H7 (cell line): ENCODE data around the gene CUL2. TPM values are rescaled to one million over a fixed set of nuclear protein-coding genes. Genes with fewer than 3 reads are reported as not detected.
A peak's percentile ranks its signal among the peaks of the same experiment; 100 is the strongest.
"Not testable (repeated sequence)": the region's sequence is repeated elsewhere in the genome, so short reads cannot be mapped to it uniquely, and the experiment has no call there.

Source experiments
- DNase-seq: peaks from one replicate; pipeline ENCODE4 v3.0.0; 2012
- H3K27me3 ChIP-seq: 2 replicates; pipeline ENCODE4 v1.6.0; 2011; ENCODE audit warnings: mild to moderate bottlenecking, low read length; ENCODE audit not compliant: control insufficient read depth, insufficient read depth
- H3K36me3 ChIP-seq: replicated peaks from 2 replicates; pipeline ENCODE4 v1.5.1; 2011; ENCODE audit warnings: low read length; ENCODE audit not compliant: control insufficient read depth, insufficient read depth
- H3K4me3 ChIP-seq: 2 replicates; pipeline ENCODE4 v1.5.1; 2011; ENCODE audit warnings: low read depth, mild to moderate bottlenecking, control low read depth, low read length, moderate library complexity; ENCODE audit not compliant: insufficient read depth
- total RNA-seq: library from RNA; depleted of rRNA; stranded (reverse); fragments of >200 nt; shearing (Covaris generic); gene quantifications from 2 replicates; pipeline ENCODE4 v1.2.3, GENCODE V29; 2014; rRNA removed

CUL2 gene
- total RNA-seq, 1 experiment from 2014 or later: 27.1 TPM

DNA sequence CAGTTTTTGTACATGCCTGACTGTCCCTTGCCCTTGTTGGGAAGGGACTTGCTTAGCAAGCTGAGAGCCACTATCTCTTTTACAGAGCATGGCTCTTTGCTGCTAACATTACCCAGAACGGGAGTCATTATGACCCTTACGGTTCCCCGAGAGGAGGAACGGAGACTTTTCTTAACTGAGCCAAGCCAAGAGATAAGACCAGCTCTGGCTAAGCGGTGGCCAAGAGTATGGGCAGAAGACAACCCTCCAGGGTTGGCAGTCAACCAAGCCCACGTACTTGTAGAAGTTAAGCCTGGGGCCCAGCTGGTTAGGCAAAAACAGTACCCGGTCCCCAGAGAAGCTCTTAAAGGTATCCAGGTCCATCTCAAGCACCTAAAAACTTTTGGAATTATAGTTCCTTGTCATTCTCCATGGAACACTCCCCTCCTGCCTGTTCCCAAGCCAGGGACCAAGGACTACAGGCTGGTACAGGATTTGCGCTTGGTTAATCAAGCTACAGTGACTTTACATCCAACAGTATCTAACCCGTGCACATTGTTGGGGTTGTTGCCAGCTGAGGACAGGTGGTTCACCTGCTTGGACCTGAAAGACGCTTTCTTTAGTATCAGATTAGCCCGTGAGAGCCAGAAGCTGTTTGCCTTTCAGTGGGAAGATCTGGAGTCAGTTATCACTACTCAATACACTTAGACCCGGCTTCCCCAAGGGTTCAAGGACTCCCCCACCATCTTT, 118.4 kb downstream of the CUL2 start:
- H3K36me3 ChIP-seq, DNase-seq, H3K27me3 ChIP-seq, H3K4me3 ChIP-seq: not testable (repeated sequence)

DNA sequence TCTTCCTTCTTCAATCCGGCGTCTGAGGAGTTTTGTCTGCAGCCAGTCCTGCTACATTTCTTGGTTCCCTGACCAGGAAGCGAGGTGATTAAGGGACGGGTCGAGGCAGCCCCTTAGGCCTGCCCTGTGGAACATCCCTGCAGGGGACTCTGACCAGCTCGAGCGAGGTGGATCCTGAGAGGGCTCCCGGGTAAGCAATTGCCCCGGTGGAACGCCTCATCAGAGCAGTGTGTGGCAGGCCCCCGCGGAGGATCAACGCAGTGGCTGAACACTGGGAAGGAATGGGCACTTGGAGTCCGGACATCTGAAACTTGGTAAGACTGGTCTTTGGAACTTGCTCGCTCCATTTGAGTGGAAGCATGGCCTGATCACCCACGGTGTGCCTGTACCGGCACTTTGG, 121.0 kb downstream of the CUL2 start:
- Histone ChIP-seq H3K27me3 (no peaks in the 10 kb centered on the region), H3K36me3 (no peaks in the 10 kb centered on the region), H3K4me3 (no peak overlapping the region)
- no peak for DNase-seq

DNA sequence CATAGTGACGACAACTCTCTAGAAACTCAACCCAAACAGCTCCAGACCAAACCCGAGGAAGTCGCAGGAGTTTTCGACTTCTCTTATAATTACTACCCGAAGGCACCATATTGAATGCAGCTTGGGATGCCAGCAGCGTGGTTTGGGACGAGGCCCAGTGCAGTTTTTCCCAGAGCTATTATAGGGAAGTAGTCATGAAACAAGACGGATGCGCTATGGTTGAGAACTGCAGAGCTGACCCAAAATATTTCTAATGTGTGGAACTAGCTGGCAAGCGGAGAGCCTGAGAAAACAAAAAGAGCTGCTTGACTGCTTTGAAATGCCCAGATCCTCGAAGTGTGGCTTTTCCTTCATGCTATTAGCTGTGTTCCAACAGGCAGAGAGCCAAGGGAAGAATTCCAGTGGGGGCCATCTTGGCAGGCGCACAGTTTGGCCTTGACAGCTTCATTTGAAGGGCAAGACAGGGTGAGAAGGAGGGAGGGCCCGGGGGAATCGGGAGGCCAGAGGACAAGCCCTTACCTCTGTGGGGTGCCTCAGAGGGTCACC, 122.7 kb downstream of the CUL2 start:
- no peaks in the 10 kb centered on the region for H3K36me3 ChIP-seq
- no peak overlapping the region for H3K4me3 ChIP-seq
- DNase-seq: no peak

DNA sequence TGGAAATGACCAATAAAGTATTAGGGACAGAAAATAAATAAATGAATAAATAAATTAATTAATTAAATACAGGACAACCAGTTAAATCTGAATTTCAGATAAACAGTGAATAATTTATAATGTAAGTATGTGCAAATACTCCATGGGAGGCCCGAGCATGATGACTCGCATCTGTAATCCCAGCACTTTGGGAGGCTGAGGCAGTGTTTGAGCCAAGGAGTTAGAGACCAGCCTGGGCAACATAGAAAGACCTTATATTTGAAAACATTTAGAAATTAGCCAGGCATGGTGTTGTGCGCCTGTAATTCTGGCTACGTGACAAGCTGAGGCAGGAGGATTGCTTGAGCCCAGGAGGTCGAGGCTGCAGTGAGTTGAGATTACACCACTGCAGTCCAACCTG, 123.7 kb downstream of the CUL2 start:
- H3K36me3 ChIP-seq: no peaks in the 10 kb centered on the region
- no peak for DNase-seq
- no peak overlapping the region for H3K4me3 ChIP-seq
- H3K27me3 ChIP-seq: no peaks in the 10 kb centered on the region

More for the DNA sequence above, 122.7 kb downstream of the CUL2 start:
- no peaks in the 10 kb centered on the region for H3K27me3 ChIP-seq

DNA sequence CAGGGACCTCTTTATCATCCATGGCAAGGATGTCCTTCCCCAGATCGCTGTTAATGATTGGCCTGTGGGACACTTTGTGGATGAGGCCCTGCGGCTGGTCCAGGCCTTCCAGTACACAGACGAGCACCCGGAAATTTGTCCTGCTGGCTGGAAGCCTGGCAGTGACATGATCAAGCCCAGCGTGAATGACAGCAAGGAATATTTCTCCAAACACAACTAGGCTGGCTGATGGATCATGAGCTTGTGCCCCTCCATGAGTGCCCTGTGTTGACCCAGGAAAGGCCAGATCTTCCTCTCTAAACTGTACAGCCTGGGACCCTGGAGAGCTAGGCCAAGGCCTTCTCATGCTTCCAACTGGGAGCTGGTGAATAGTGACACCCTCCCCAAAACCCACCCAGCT, 124.1 kb downstream of the CUL2 start:
- H3K27me3 ChIP-seq: no peaks in the 10 kb centered on the region
- no peak overlapping the region for H3K4me3 ChIP-seq
- no peak for DNase-seq
- H3K36me3 ChIP-seq: no peaks in the 10 kb centered on the region

DNA sequence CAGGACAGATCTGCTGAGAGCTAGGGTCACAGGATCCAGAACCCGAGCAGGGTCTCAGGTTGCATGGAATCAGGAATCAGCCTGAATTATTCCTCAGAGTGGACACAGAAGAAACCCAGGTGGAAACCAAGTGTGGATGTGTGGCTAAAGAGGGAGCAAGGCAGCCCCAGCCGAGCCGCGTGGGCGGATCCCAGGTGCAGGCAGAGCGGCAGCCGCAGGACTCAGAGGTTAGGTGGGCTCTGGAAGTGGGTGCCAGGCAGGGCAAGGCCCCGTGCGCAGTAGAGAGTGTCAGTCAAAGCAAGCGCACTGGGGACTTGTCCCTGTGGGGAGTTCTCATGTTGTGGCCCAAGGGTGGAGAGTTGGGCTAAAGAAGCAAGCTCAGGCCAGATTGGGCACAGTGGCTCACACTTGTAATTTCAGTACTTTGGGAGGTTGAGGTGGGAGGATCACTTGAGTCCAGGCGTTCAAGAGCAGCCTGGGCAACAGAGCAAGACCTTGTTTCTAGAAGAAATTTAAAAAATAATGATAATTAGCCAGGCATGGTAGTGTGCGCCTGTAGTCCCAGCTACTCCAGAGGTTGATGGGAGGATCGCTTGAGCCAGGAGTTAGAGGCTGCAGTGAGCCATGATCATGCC, 125.9 kb downstream of the CUL2 start:
- H3K36me3 ChIP-seq: no peaks in the 10 kb centered on the region
- no peak for DNase-seq
- H3K4me3 ChIP-seq: no peak overlapping the region
- no peaks in the 10 kb centered on the region for H3K27me3 ChIP-seq

DNA sequence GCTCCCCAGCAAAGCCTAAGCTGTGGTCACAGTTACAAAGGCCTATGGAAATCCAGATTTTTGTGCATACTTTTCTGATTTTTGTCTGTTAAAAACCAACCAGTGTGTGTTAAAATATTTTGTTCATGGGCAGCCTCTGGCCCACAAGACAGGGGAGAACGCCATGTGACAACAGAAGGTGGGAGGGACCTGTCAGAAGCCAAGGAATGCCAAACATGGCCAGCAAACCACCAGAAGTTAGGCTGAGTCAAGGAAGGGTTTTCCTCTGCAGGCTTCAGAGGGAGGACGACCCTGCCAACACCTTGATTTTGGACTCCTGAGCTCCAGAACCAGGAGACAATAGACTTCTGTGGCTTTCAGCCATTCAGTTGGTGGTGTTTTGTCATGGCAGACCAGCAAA, 127.3 kb downstream of the CUL2 start:
- Histone ChIP-seq H3K27me3 (no peaks in the 10 kb centered on the region), H3K36me3 (no peaks in the 10 kb centered on the region), H3K4me3 (no peak overlapping the region)
- DNase-seq: no peak

DNA sequence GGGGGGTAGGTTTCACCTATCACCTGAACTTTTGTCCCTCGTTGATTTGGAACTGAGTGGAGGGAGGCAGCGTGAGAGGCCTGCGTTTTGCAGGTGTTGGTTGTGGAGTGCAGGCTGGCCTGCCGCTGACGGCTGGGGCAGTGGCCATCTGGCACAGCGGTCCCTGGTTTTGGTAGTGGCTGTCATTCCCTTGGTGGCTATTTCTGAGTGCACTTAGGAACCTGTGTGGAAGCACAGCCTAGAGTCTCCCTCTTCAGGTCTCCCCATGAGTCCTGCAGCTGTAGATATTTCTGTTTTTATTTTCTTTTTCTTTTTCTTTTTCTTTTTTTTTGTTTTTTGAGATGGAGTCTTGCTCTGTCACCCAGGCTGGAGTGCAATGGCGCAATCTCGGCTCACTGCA, 129.2 kb downstream of the CUL2 start:
- no peaks in the 10 kb centered on the region for H3K36me3 ChIP-seq
- DNase-seq: peak; percentile 57
- H3K4me3 ChIP-seq: no peak overlapping the region
- no peaks in the 10 kb centered on the region for H3K27me3 ChIP-seq

DNA sequence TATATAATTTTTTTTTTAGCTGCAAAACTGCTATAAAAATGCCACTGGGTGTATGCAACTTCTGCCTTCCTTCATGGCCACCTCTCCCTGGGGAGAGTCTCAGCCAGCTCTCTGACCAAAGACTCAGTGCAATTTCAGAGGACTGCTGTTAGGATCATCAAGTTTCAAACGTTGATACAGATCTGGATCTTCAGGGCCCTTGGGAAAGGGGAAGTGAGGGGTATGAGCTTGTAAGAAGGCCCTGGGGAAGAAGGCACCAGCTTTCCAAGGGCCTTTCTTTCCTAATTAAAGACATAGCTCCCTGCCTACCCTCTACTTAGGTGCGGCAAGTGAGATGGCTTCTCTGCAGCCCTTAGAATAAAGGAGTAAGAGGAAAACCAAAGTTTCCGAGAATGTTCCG, 130.4 kb downstream of the CUL2 start:
- no peaks in the 10 kb centered on the region for H3K27me3 ChIP-seq
- no peaks in the 10 kb centered on the region for H3K36me3 ChIP-seq
- DNase-seq: no peak

DNA sequence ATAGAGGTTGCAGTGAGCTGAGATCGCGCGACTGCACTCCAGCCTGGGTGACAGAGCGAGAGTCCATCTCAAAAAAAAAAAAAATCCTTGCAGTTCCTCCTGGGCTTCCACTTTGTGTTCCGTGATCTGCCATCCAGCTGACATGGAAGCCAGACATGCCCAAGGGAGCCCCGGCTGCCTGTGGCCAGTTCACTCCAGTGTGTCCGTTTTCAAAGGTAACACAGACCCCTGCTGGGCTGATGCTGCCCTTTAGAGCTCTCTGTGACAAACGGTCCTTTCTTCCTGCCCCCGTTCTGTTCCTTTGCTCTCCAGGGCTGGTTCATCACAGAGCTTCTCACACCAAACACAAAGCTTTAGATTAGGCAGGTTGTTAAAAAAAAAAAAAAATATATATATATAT, 130.8 kb downstream of the CUL2 start:
- Histone ChIP-seq H3K36me3 (no peaks in the 10 kb centered on the region), H3K4me3 (no peak overlapping the region), H3K27me3 (no peaks in the 10 kb centered on the region)
- DNase-seq: no peak

More for the DNA sequence above, 130.4 kb downstream of the CUL2 start:
- H3K4me3 ChIP-seq: no peak overlapping the region

Other genes with a start within 250 kb of the CUL2 start
- 31.8 and 36.0 TPM in 2 replicates for gene CREM, start 36.5 kb upstream of the CUL2 start, total RNA-seq
- 33.7 and 49.7 TPM in 2 replicates for gene CCNY, start 246.2 kb upstream of the CUL2 start, total RNA-seq